ENCODE results near the gene HCN2. TPM values are rescaled to one million over a fixed set of nuclear protein-coding genes. Genes with fewer than 3 reads are reported as not detected.

HCN2 gene
- total RNA-seq, 1 experiment from 2014 or later = 13.1 TPM

- DNase-seq (ENCODE audit: low spot score) = no peak
- H3K27ac ChIP-seq (ENCODE audit: low read depth, low read length, poor library complexity, severe bottlenecking) = peak overlapping the region; percentile 67
- POLR2A ChIA-PET (ENCODE audit: low non-redundant PET) = interaction anchor here (0.5 kb wide), 1 partner anchor 136 kb away, joined by 3 read pairs; no protein-coding TSS in a partner anchor
- TF ChIP-seq CTCF (conservative IDR thresholded peaks at IDR 0.05; ENCODE audit: low read depth, low read length) = no peak
- no peak for TF ChIP-seq EZH2 (IDR thresholded peaks at IDR 0.05; ENCODE audit: borderline replicate concordance, low read depth, low read length, poor library complexity, severe bottlenecking)
- intact Hi-C loops (cut with micrococcal nuclease; ENCODE audit: unreplicated experiment) = loop anchor here (10.0 kb wide), 1 partner anchor 251 kb away; the partner anchor contains the start of genes KISS1R and R3HDM4
- no TSS peak for BruUV-seq (replicated peaks)
- no peaks in the 10 kb centered on the region for H3K27me3 ChIP-seq (replicated peaks; ENCODE audit: insufficient read depth, low read depth, low read length, poor library complexity)
- peaks cover 17% of the 10 kb centered on the region for H3K4me1 ChIP-seq (ENCODE audit: insufficient read depth, low read length, poor library complexity, severe bottlenecking)
- H3K4me3 ChIP-seq (ENCODE audit: low read depth, low read length, poor library complexity, severe bottlenecking) = peak overlapping the region; percentile 40
- CTCF ChIA-PET = interaction anchor here (0.6 to 1.0 kb wide), 4 partner anchors 70 to 603 kb away, joined by 3 to 11 read pairs (median 4); no protein-coding TSS in a partner anchor
- no peaks in the 10 kb centered on the region for H3K36me3 ChIP-seq (ENCODE audit: insufficient read depth, low read length, poor library complexity, severe bottlenecking)
- no peaks in the 10 kb centered on the region for H3K9me3 ChIP-seq (ENCODE audit: low read depth, low read length, poor library complexity, severe bottlenecking)
Observed at GRCh38 chr19:663682-664117, 74.0 kb downstream of the HCN2 start.

DNA sequence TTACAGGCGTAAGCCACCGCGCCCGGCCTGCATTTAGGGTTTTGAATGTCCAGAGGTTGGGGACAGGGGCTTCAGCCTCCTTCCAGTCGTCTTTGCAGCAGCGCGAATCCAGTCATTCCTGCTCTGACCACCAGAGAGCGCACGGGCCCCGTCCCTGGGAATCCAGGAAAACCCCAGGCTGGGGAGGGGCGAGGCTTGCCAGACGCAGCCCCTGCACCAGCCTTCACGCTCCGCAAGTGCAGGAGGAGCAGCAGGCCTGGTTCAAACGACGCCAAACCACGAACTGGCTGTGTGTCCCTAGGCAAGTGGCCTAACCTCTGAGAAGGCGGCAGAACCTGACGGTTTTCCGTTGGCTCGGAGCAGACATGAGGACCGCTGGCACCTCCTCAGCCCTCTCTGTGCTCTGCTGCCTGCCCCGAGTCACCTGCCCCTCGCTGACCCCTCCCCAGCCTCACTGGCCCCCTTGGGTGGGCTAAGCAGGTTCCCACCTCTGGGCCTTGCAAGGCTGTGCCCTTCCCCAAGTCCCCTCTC lies 75.3 kb downstream of the HCN2 start:
- intact Hi-C loops (cut with micrococcal nuclease; ENCODE audit: unreplicated experiment) = loop anchor here (1.0 to 10.0 kb wide), 2 partner anchors 69 to 250 kb away; partner anchors contain the start of genes KISS1R and R3HDM4
- ChIA-PET CTCF (interaction anchor here (0.6 kb wide), 1 partner anchor 189 kb away, joined by 10 read pairs; no protein-coding TSS in a partner anchor), POLR2A (ENCODE audit: low non-redundant PET) (no interaction called here)
- Histone ChIP-seq H3K27ac (ENCODE audit: low read depth, low read length, poor library complexity, severe bottlenecking) (no peak overlapping the region), H3K9me3 (ENCODE audit: low read depth, low read length, poor library complexity, severe bottlenecking) (no peaks in the 10 kb centered on the region), H3K27me3 (replicated peaks; ENCODE audit: insufficient read depth, low read depth, low read length, poor library complexity) (no peaks in the 10 kb centered on the region), H3K4me1 (ENCODE audit: insufficient read depth, low read length, poor library complexity, severe bottlenecking) (peaks cover 17% of the 10 kb centered on the region), H3K4me3 (ENCODE audit: low read depth, low read length, poor library complexity, severe bottlenecking) (no peak overlapping the region), H3K36me3 (ENCODE audit: insufficient read depth, low read length, poor library complexity, severe bottlenecking) (no peaks in the 10 kb centered on the region)
- BruUV-seq (replicated peaks) = no TSS peak
- TF ChIP-seq CTCF (conservative IDR thresholded peaks at IDR 0.05; ENCODE audit: low read depth, low read length) (peak; percentile 91), EZH2 (IDR thresholded peaks at IDR 0.05; ENCODE audit: borderline replicate concordance, low read depth, low read length, poor library complexity, severe bottlenecking) (no peak)
- peak; percentile 92 for DNase-seq (ENCODE audit: low spot score)

Other genes with a start within 250 kb of the HCN2 start
- gene MIER2, start 245.1 kb upstream of the HCN2 start, total RNA-seq (2021) = 44.1 and 47.8 TPM in 2 replicates
- 1.8 and 3.5 TPM in 2 replicates for gene C2CD4C, start 180.7 kb upstream of the HCN2 start, total RNA-seq (2021)
- gene SHC2, start 128.8 kb upstream of the HCN2 start, total RNA-seq (2021) = 1.1 and 2.0 TPM in 2 replicates
- gene MADCAM1, start 93.4 kb upstream of the HCN2 start, total RNA-seq (2021) = 0.59 and 0.84 TPM in 2 replicates
- gene TPGS1, start 82.4 kb upstream of the HCN2 start, total RNA-seq (2021) = 20.7 and 22.2 TPM in 2 replicates
- gene CDC34, start 58.1 kb upstream of the HCN2 start, total RNA-seq (2021) = 109 and 113 TPM in 2 replicates
- 1.0 and 2.5 TPM in 2 replicates for gene GZMM, start 45.8 kb upstream of the HCN2 start, total RNA-seq (2021)
- gene BSG, start 17.3 kb upstream of the HCN2 start, total RNA-seq (2021) = 865 TPM in 2 replicates
- 100 and 107 TPM in 2 replicates for gene POLRMT, start 43.7 kb downstream of the HCN2 start, total RNA-seq (2021)
- 0.19 and 0.57 TPM in 2 replicates for gene FGF22, start 50.0 kb downstream of the HCN2 start, total RNA-seq (2021)
- 90.2 and 93.3 TPM in 2 replicates for gene RNF126, start 73.3 kb downstream of the HCN2 start, total RNA-seq (2021)
- 5.9 and 6.0 TPM in 2 replicates for gene FSTL3, start 86.5 kb downstream of the HCN2 start, total RNA-seq (2021)
- not detected in 2 replicates for gene PRSS57, start 105.6 kb downstream of the HCN2 start, total RNA-seq (2021)
- gene PALM, start 119.1 kb downstream of the HCN2 start, total RNA-seq (2021) = 21.2 and 40.3 TPM in 2 replicates
- 0.11 TPM in 1 of 2 replicates, not detected in the other for gene MISP, start 161.2 kb downstream of the HCN2 start, total RNA-seq (2021)
- gene PTBP1, start 207.6 kb downstream of the HCN2 start, total RNA-seq (2021) = 713 and 800 TPM in 2 replicates
- gene PLPPR3, start 232.1 kb downstream of the HCN2 start, total RNA-seq (2021) = 13.3 and 20.1 TPM in 2 replicates
- not detected in 2 replicates for gene AZU1, start 238.0 kb downstream of the HCN2 start, total RNA-seq (2021)

Data from A673 (cell line).